ENCODE data around the gene FGFR3.

DNA sequence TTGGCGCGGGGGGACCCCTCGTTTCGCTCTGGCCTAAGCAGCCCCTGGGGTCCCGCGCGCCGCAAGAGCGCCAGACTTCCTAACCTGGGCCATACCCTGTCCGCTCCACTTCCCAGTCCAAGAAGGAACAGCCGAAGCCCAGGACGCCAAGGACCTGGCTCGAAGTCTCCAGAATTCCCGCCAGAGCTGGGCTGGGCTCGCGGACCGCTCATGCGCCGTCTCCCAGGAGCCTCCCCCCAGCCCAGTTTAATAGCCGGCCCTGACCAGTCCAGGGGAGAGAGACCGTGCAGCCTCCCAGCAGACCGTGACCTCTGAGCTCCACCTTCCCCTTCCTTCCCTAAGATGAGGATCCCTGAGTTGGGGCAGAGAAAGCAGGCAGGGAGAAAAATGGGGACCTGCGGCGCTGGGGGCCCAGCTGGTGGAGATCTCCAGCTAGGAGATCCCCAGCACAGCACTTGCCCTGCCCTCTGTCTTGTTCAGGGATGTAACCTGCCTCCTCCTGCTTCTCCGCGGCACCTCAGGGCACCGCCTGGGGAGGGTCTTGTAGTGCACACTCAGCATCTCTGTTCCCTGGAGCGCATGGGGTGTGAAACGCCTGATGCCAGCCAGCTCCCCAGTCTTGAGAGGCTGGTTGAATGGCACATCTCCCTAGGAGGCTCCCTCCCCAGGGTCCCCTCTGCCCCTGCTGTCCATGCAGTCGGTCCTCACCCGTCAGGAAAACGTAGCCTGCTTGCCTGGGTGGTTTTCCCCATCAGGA lies 64.0 kb downstream of the FGFR3 start:
- no peak for TF ChIP-seq EZH2 (IDR thresholded peaks at IDR 0.05; ENCODE audit: borderline replicate concordance, low read length)
- TF ChIP-seq, protein P1, sequence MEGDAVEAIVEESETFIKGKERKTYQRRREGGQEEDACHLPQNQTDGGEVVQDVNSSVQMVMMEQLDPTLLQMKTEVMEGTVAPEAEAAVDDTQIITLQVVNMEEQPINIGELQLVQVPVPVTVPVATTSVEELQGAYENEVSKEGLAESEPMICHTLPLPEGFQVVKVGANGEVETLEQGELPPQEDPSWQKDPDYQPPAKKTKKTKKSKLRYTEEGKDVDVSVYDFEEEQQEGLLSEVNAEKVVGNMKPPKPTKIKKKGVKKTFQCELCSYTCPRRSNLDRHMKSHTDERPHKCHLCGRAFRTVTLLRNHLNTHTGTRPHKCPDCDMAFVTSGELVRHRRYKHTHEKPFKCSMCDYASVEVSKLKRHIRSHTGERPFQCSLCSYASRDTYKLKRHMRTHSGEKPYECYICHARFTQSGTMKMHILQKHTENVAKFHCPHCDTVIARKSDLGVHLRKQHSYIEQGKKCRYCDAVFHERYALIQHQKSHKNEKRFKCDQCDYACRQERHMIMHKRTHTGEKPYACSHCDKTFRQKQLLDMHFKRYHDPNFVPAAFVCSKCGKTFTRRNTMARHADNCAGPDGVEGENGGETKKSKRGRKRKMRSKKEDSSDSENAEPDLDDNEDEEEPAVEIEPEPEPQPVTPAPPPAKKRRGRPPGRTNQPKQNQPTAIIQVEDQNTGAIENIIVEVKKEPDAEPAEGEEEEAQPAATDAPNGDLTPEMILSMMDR (IDR thresholded peaks at IDR 0.05; ENCODE audit: low read length): no peak
